Common myeloid progenitor, CD34-positive (primary cell): Measurements from ENCODE around the gene SNX9.

ENCODE experiments used
- CTCF ChIA-PET: fragments of 350-600 bp; sonication (Branson Sonifier 250); formaldehyde crosslinking; loops from one replicate; lab custom pipeline; 2021; ENCODE audit warnings: antibody characterized with exemption; lab: Charles Lee
- POLR2A ChIA-PET: fragments of 350-600 bp; sonication (Branson Sonifier 250); formaldehyde crosslinking; loops from one replicate; lab custom pipeline; 2021; ENCODE audit warnings: antibody characterized with exemption; lab: Charles Lee
- DNase-seq, 3 donors: peaks; one replicate each; pipeline versions ENCODE4 v3.0.0 to v3.0.0-alpha.2; 2013
- H3K27ac ChIP-seq, 2 experiments: 1 replicate in 1 of 2; 2 replicates in 1 of 2; pipeline ENCODE4 v1.7.0; 2013; ENCODE audit warnings: inconsistent platforms in 2 of 2, low read length in 2 of 2, mild to moderate bottlenecking in 2 of 2, low read depth in 1 of 2, moderate library complexity in 1 of 2; ENCODE audit not compliant: severe bottlenecking in 2 of 2, insufficient read depth in 1 of 2, poor library complexity in 1 of 2
- H3K27me3 ChIP-seq, 5 experiments: replicated peaks in 2 of 5; 1 replicate in 3 of 5; 2 replicates in 2 of 5; pipeline versions ENCODE4 v1.6.1 to v1.7.0; 2013; ENCODE audit warnings: low read length in 4 of 5, mild to moderate bottlenecking in 2 of 5, moderate library complexity in 2 of 5, inconsistent platforms in 1 of 5; ENCODE audit not compliant: insufficient read depth in 5 of 5, control insufficient read depth in 4 of 5
- H3K36me3 ChIP-seq, 4 experiments: 1 replicate in 2 of 4; 2 replicates in 2 of 4; pipeline versions ENCODE4 v1.6.1 to v1.7.0; 2013; ENCODE audit warnings: low read length in 3 of 4, control low read depth in 1 of 4, mild to moderate bottlenecking in 1 of 4; ENCODE audit not compliant: control insufficient read depth in 4 of 4, insufficient read depth in 4 of 4
- H3K4me1 ChIP-seq, 4 experiments: 1 replicate in 3 of 4; 2 replicates in 1 of 4; pipeline versions ENCODE4 v1.6.1 to v1.7.1; 2013; ENCODE audit warnings: low read length in 3 of 4, mild to moderate bottlenecking in 3 of 4, control low read depth in 1 of 4, inconsistent platforms in 1 of 4, moderate library complexity in 1 of 4; ENCODE audit not compliant: control insufficient read depth in 4 of 4, insufficient read depth in 4 of 4; ENCODE audit errors: control extremely low read depth in 1 of 4
- H3K4me3 ChIP-seq, 7 experiments: 1 replicate in 4 of 7; 2 replicates in 3 of 7; pipeline versions ENCODE4 v1.5.1 to v1.7.0; 2013; ENCODE audit warnings: mild to moderate bottlenecking in 7 of 7, low read length in 6 of 7, moderate library complexity in 6 of 7, inconsistent platforms in 2 of 7, low read depth in 2 of 7, control low read depth in 1 of 7; ENCODE audit not compliant: insufficient read depth in 4 of 7, control insufficient read depth in 1 of 7; ENCODE audit errors: extremely low read depth in 1 of 7
- H3K9me3 ChIP-seq, 5 experiments: 1 replicate in 4 of 5; 2 replicates in 1 of 5; pipeline versions ENCODE4 v1.6.1 to v1.7.1; 2013; ENCODE audit warnings: low read length in 4 of 5, mild to moderate bottlenecking in 2 of 5, inconsistent platforms in 1 of 5, low read depth in 1 of 5, moderate library complexity in 1 of 5; ENCODE audit not compliant: control insufficient read depth in 4 of 5, insufficient read depth in 2 of 5; ENCODE audit errors: control extremely low read depth in 1 of 5
- WGBS: methylation state at CpG from one replicate; pipeline ENCODE4 v1.1.5; 2013; ENCODE audit not compliant: insufficient coverage; 5-methylcytosine and 5-hydroxymethylcytosine counted together

Gene SNX9

DNA sequence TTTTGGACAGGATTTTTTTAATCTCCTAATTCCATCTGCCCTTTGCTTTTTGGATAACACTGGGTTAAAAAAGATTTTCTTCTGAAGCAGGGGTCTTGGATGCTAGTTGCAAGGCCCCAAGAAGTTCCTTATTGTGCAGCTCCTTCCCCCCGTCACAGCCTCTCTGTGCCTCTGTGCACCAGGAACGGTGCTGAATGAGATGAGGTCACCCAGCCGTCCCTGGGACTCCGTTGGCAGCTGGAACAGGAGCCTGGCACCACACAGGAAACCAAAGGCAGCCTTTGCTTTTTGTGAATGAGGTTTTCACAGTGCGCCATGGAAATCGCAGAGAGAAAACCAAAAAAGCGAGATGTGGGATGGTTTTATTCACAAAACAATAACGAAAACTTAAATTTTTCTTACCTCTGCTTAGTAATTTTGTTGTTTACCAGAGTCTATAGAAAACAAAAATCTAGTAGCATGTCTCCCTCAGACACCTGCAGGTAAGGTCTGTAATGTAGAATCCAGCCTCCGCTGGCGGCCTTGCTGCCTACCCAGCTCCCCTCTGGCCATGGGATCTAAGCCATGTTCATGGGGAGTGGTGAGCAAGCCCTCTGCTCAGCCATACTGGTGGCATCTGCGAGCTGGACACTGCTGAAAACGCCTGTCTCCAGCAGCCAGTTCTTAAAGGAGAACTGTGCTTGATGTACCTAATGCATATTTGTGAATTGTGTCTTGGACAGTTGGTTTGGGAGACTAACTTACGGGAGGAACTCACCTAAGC lies 118.2 kb downstream of the SNX9 start:
- Histone ChIP-seq H3K27ac (no peak overlapping the region), H3K36me3 (peaks cover 11 to 44% (median 26%) of the 10 kb centered on the region in 4 experiments), H3K9me3 (no peaks in the 10 kb centered on the region), H3K4me1 (no peaks in the 10 kb centered on the region), H3K27me3 (no peaks in the 10 kb centered on the region), H3K4me3 (no peak overlapping the region)
- CTCF ChIA-PET, result interaction anchor here (0.6 to 1.1 kb wide), 2 partner anchors 130 to 263 kb away, joined by 4 read pairs; no protein-coding TSS in a partner anchor
- no peak for DNase-seq
- POLR2A ChIA-PET, result no interaction called here
- WGBS, result 95% methylated on average over 10 of the region's 13 CpGs

DNA sequence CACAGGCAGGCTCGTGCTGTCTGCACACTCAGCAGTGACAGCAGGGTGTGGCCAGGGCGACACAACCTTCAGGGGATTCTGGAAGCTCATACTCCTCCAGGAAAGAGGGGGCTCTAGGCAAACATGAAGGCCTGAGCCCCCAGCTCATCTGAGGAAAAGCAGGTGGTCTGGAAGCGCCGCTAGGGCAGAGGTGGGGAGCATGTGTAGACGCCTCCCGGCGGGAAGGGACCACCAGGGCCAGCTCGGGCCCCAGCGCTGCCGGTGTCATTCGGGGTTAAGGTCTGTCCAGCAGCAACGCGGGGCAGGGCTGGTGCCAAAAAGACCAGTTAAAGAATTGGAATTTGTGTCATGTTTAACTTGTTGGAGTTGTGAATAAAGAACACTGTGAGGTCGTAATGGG lies 119.3 kb downstream of the SNX9 start:
- H3K9me3 ChIP-seq, result no peaks in the 10 kb centered on the region
- CTCF ChIA-PET, result interaction anchor here (0.7 to 1.1 kb wide), 3 partner anchors 9 to 129 kb away, joined by 3 to 4 read pairs (median 3); no protein-coding TSS in a partner anchor
- no peaks in the 10 kb centered on the region for H3K27me3 ChIP-seq
- H3K27ac ChIP-seq, result no peak overlapping the region
- no peak overlapping the region for H3K4me3 ChIP-seq
- POLR2A ChIA-PET, result no interaction called here
- WGBS, result 100% methylated on average over 12 of the region's 14 CpGs
- no peak for DNase-seq
- H3K4me1 ChIP-seq, result peaks cover 0 to 7% (median 0%) of the 10 kb centered on the region in 4 experiments
- H3K36me3 ChIP-seq, result peaks cover 11 to 44% (median 26%) of the 10 kb centered on the region in 4 experiments

DNA sequence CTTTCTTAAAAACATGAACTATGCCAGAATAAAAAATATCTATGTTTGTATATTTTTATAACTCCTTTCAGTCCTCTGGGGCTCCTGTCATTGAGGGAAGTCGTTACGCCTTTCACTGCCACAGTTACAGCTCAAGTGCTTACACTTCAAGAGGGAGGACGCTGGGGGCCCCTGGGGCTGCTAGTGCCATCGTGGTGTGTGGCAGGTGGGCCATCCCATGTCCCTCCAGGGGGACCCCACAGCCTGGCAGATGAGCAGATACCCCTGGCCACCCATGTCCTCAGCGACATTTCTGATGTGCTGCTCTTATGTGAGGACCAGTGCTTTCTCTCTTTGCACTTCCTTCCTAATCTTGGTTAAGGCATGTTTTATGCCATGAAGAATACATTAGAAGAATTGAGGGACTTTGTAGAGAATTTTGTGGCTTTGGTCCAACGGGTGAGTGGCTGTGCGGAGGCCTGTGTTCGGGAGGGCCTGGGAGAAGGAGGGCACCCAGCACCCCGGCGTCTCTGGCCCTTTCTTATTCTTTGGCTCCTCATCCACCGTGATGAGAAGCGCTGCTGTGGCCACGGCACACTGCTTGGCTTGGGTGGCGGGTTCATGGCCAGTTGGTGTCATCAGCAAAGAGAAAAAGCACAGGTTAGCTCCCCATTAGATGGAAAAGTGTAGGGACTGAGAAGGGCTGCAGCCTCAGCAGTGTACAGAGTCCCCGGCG lies 120.4 kb downstream of the SNX9 start:
- ChIA-PET CTCF (no interaction called here), POLR2A (no interaction called here)
- Histone ChIP-seq H3K9me3 (no peaks in the 10 kb centered on the region), H3K27ac (no peak overlapping the region), H3K27me3 (no peaks in the 10 kb centered on the region), H3K4me3 (no peak overlapping the region), H3K4me1 (peaks cover 0 to 7% (median 0%) of the 10 kb centered on the region in 4 experiments), H3K36me3 (peaks cover 8 to 44% (median 26%) of the 10 kb centered on the region in 4 experiments)
- WGBS, result 95% methylated on average over 12 of the region's 16 CpGs
- no peak for DNase-seq

DNA sequence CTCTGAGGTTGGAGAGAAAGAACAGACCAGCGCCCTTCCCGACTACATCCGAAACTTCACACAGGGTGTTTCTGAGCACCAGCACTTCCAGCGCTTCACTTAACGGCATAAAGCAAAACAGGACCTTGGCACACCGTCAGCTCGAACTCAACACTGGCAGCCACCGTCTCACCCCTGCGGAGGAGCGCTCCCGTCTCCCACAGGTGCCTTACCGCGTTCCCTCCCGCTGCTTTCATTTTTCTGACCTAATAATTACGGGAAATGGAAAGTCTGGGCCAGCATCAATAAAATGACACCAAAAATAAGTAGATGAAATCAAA lies 120.9 kb downstream of the SNX9 start:
- no peaks in the 10 kb centered on the region for H3K9me3 ChIP-seq
- ChIA-PET CTCF (no interaction called here), POLR2A (no interaction called here)
- peaks cover 8 to 40% (median 23%) of the 10 kb centered on the region in 4 experiments for H3K36me3 ChIP-seq
- no peak overlapping the region for H3K27ac ChIP-seq
- no peak overlapping the region for H3K4me3 ChIP-seq
- WGBS, result over 99% methylated on average over 13 of the region's 15 CpGs
- H3K4me1 ChIP-seq, result peaks cover 0 to 7% (median 0%) of the 10 kb centered on the region in 4 experiments
- no peaks in the 10 kb centered on the region for H3K27me3 ChIP-seq
- DNase-seq, result no peak

DNA sequence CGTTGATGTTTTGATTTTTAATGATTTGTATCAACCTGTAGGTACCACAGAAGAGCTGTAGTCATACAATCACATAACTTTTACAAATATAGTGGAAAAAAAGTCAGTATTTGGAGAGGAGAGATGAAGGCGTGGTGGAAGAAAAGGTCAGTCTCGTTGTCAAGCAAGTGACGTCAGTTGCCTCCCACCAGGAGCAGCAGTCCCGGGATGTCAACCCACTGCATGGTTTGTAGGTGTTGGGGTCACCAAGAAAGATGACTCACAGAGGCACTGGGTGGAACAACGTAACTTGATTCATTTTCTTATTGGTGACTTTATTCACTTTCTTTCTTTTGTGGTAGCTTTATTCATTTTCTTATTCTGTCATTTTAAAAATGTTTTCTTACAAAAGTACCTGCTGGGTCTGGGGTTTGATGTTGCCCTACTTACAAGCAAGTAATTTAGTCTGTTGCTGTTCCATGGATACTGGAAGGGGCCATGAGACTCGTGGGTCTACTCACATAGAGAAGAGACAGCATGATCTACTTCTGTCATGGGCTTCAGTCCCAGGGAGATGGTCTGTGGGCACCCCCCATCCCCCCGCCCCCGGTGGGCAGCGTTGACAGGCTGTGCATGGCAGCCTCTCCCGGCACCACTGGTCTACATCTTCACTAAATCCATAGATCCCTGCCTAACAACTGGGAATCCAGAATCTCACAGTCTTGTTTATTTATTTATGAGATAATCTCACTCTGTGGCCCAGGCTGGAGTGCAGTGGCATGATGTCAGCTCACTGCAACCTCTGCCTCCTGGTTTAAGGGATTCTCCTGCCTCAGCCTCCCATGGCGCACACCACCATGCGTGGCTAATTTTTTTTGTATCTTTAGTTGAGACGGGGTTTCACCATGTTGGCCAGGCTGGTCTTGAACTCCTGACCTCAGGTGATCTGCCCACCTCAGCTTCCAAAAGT lies 122.2 kb downstream of the SNX9 start:
- 94% methylated on average over 3 of the region's 14 CpGs for WGBS
- Histone ChIP-seq H3K4me3 (no peak overlapping the region), H3K9me3 (no peaks in the 10 kb centered on the region), H3K27ac (no peak overlapping the region), H3K36me3 (peaks cover 8 to 33% (median 18%) of the 10 kb centered on the region in 4 experiments), H3K27me3 (no peaks in the 10 kb centered on the region), H3K4me1 (peaks cover 0 to 7% (median 0%) of the 10 kb centered on the region in 4 experiments)
- DNase-seq, result no peak
- ChIA-PET POLR2A (no interaction called here), CTCF (interaction anchor here (1.4 to 3.7 kb wide), 3 partner anchors 8 to 188 kb away, joined by 4 to 22 read pairs (median 13); no protein-coding TSS in a partner anchor)

DNA sequence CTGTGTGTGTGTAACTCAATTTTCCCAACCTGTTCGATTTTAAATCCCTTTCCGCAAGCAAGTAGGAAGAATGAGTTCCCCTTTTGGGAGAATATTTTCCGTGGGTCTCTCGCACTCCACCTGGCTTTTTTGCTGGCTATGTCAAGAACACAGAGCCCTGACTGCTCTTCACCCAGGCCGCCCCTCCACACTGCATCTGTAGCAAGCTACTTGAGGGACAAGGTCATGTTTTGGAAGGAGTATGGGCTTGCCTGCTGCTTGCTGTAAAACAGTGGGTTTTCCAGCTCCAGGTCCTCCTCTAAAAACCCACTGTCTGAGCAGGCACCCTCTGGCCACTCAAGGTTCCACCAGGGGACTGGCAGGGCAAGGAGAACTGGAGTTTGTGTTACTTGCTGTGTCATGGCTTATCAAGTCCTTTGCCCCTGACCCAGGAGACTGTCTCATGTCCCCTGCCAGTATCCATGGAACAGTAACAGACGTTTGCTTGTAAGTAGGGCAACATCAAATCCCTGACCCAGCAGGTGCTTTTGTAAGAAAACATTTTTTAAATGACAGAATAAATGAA lies 123.1 kb downstream of the SNX9 start:
- Histone ChIP-seq H3K27me3 (no peaks in the 10 kb centered on the region), H3K4me1 (peaks cover 0 to 7% (median 0%) of the 10 kb centered on the region in 4 experiments), H3K9me3 (no peaks in the 10 kb centered on the region), H3K4me3 (no peak overlapping the region), H3K36me3 (peaks cover 4 to 27% (median 15%) of the 10 kb centered on the region in 4 experiments), H3K27ac (no peak overlapping the region)
- CTCF ChIA-PET, result interaction anchor here (1.0 to 3.7 kb wide), 12 partner anchors 8 to 331 kb away, joined by 3 to 32 read pairs (median 8); no protein-coding TSS in a partner anchor
- 88% methylated on average over 2 of the region's 6 CpGs for WGBS
- POLR2A ChIA-PET, result interaction anchor here (0.6 kb wide), 1 partner anchor 608 kb away, joined by 4 read pairs; no protein-coding TSS in a partner anchor
- DNase-seq, result no peak
